Measurements from ENCODE around the gene FILIP1.

GRCh38 chr6:75490706-75491105 is 2.9 kb downstream of the FILIP1 start:
- TF ChIP-seq, protein P1, sequence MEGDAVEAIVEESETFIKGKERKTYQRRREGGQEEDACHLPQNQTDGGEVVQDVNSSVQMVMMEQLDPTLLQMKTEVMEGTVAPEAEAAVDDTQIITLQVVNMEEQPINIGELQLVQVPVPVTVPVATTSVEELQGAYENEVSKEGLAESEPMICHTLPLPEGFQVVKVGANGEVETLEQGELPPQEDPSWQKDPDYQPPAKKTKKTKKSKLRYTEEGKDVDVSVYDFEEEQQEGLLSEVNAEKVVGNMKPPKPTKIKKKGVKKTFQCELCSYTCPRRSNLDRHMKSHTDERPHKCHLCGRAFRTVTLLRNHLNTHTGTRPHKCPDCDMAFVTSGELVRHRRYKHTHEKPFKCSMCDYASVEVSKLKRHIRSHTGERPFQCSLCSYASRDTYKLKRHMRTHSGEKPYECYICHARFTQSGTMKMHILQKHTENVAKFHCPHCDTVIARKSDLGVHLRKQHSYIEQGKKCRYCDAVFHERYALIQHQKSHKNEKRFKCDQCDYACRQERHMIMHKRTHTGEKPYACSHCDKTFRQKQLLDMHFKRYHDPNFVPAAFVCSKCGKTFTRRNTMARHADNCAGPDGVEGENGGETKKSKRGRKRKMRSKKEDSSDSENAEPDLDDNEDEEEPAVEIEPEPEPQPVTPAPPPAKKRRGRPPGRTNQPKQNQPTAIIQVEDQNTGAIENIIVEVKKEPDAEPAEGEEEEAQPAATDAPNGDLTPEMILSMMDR (conservative IDR thresholded peaks at IDR 0.05), result no peak
- no peak for TF ChIP-seq ZFX (IDR thresholded peaks at IDR 0.05)
